Activated T-helper 1 cell treated with anti-CD3 and anti-CD28 coated beads, Interleukin-12 subunit alpha, Interleukin-12 subunit beta, Interleukin-2, Interleukin-4 antibody, amounts not matched to agents 30 ng/mL and 10 ng/mL and 1 ng/mL, durations not matched to agents 14 hours and 24 hours and 36 hours (primary cell): Measurements from ENCODE around the gene TSPAN18. TPM values are rescaled to one million over a fixed set of nuclear protein-coding genes. Genes with fewer than 3 reads are reported as not detected.

Source experiments
- DNase-seq: peaks from one replicate; pipeline ENCODE4 v3.0.0; 2021; ENCODE audit warnings: low spot score
- H3K27ac Mint-ChIP-seq: one replicate; pipeline ENCODE4 v1.8.0; 2021; ENCODE audit warnings: mild to moderate bottlenecking, mixed read lengths
- H3K27me3 Mint-ChIP-seq: one replicate; pipeline ENCODE4 v1.8.0; 2022; ENCODE audit warnings: mild to moderate bottlenecking, moderate library complexity, mixed read lengths; ENCODE audit not compliant: insufficient read depth
- H3K36me3 Mint-ChIP-seq: one replicate; pipeline ENCODE4 v1.8.0; 2021; ENCODE audit warnings: low read depth, mixed read lengths
- H3K4me1 Mint-ChIP-seq: one replicate; pipeline ENCODE4 v1.8.0; 2021; ENCODE audit warnings: low read depth, mixed read lengths
- H3K4me3 Mint-ChIP-seq: one replicate; pipeline ENCODE4 v1.8.0; 2021; ENCODE audit warnings: mild to moderate bottlenecking, moderate library complexity, mixed read lengths
- H3K9me3 Mint-ChIP-seq: one replicate; pipeline ENCODE4 v1.8.0; 2021; ENCODE audit warnings: mixed read lengths
- intact Hi-C: fragments of 100-400 bp; cut with micrococcal nuclease; formaldehyde crosslinking; loops from one replicate; pipeline ENCODE4 v1.15.1; 2024
- total RNA-seq: library from RNA; stranded (reverse); gene quantifications from 2 replicates; pipeline ENCODE4 v1.2.3, GENCODE V29; 2022

Gene TSPAN18
- total RNA-seq, 1 donor from 2014 or later, result 1.7 TPM

- Mint-ChIP-seq H3K4me3 (peak overlapping the region; percentile 62), H3K27me3 (peaks cover 22% of the 10 kb centered on the region), H3K4me1 (peaks cover 8% of the 10 kb centered on the region), H3K9me3 (no peaks in the 10 kb centered on the region), H3K36me3 (no peaks in the 10 kb centered on the region), H3K27ac (no peak overlapping the region)
- intact Hi-C loops, result loop anchor here (1.0 to 10.0 kb wide), 2 partner anchors 153 to 855 kb away; partner anchors contain the start of gene EXT2
- no peak for DNase-seq
Observed at GRCh38 chr11:44950031-44950624, 223.4 kb downstream of the TSPAN18 start.

GRCh38 chr11:44950625-44951476 is 224.1 kb downstream of the TSPAN18 start, which contains the start of gene TP53I11:
Gene TP53I11, minus strand, starts transcription at chr11:44950883. Its CDS starts 12,548 bp downstream, at chr11:44938335.
- Mint-ChIP-seq H3K9me3 (no peaks in the 10 kb centered on the region), H3K27me3 (peaks cover 25% of the 10 kb centered on the region), H3K4me3 (peak within 1 kb of the TSS; percentile 62), H3K27ac (no peak within 1 kb of the TSS), H3K4me1 (peaks cover 14% of the 10 kb centered on the region), H3K36me3 (no peaks in the 10 kb centered on the region)
- intact Hi-C loops, result loop anchor here (1.0 to 10.0 kb wide), 2 partner anchors 152 to 856 kb away; partner anchors contain the start of gene EXT2
- DNase-seq, result peak; percentile 47

GRCh38 chr11:44952082-44952481 is 225.3 kb downstream of the TSPAN18 start:
- Mint-ChIP-seq H3K9me3 (no peaks in the 10 kb centered on the region), H3K27ac (no peak overlapping the region), H3K27me3 (peaks cover 25% of the 10 kb centered on the region), H3K4me3 (no peak overlapping the region), H3K36me3 (no peaks in the 10 kb centered on the region), H3K4me1 (peaks cover 14% of the 10 kb centered on the region)
- DNase-seq, result no peak
- intact Hi-C loops, result loop anchor here (10.0 kb wide), 1 partner anchor 857 kb away; the partner anchor contains the start of gene EXT2

GRCh38 chr11:44952500-44953260 is 225.9 kb downstream of the TSPAN18 start:
- Mint-ChIP-seq H3K27ac (no peak overlapping the region), H3K27me3 (peaks cover 23% of the 10 kb centered on the region), H3K9me3 (no peaks in the 10 kb centered on the region), H3K4me1 (peaks cover 14% of the 10 kb centered on the region), H3K36me3 (no peaks in the 10 kb centered on the region), H3K4me3 (no peak overlapping the region)
- DNase-seq, result no peak
- intact Hi-C loops, result loop anchor here (10.0 kb wide), 1 partner anchor 858 kb away; the partner anchor contains the start of gene EXT2

GRCh38 chr11:44954051-44954906 is 227.5 kb downstream of the TSPAN18 start:
- H3K27me3 Mint-ChIP-seq, result peaks cover 9% of the 10 kb centered on the region
- no peak overlapping the region for H3K4me3 Mint-ChIP-seq
- intact Hi-C loops, result loop anchor here (10.0 kb wide), 1 partner anchor 859 kb away; the partner anchor contains the start of gene EXT2
- DNase-seq, result no peak
- no peaks in the 10 kb centered on the region for H3K9me3 Mint-ChIP-seq
- no peaks in the 10 kb centered on the region for H3K36me3 Mint-ChIP-seq
- peaks cover 14% of the 10 kb centered on the region for H3K4me1 Mint-ChIP-seq
- no peak overlapping the region for H3K27ac Mint-ChIP-seq

- Mint-ChIP-seq H3K36me3 (no peaks in the 10 kb centered on the region), H3K4me1 (peaks cover 14% of the 10 kb centered on the region), H3K27ac (no peak overlapping the region), H3K27me3 (peaks cover 11% of the 10 kb centered on the region), H3K9me3 (no peaks in the 10 kb centered on the region), H3K4me3 (no peak overlapping the region)
- no peak for DNase-seq
- intact Hi-C loops, result loop anchor here (10.0 kb wide), 1 partner anchor 860 kb away; the partner anchor contains the start of gene EXT2
Observed at GRCh38 chr11:44955015-44955738, 228.4 kb downstream of the TSPAN18 start.

GRCh38 chr11:44957040-44957515 is 230.3 kb downstream of the TSPAN18 start:
- intact Hi-C loops, result loop anchor here (10.0 kb wide), 1 partner anchor 862 kb away; the partner anchor contains the start of gene EXT2
- Mint-ChIP-seq H3K4me1 (peaks cover 14% of the 10 kb centered on the region), H3K36me3 (no peaks in the 10 kb centered on the region), H3K4me3 (no peak overlapping the region), H3K9me3 (no peaks in the 10 kb centered on the region), H3K27ac (no peak overlapping the region), H3K27me3 (peaks cover 7% of the 10 kb centered on the region)
- no peak for DNase-seq

GRCh38 chr11:44957776-44958564 is 231.2 kb downstream of the TSPAN18 start:
- Mint-ChIP-seq H3K4me1 (peaks cover 14% of the 10 kb centered on the region), H3K27me3 (peaks cover 7% of the 10 kb centered on the region), H3K9me3 (no peaks in the 10 kb centered on the region), H3K27ac (no peak overlapping the region), H3K36me3 (no peaks in the 10 kb centered on the region), H3K4me3 (no peak overlapping the region)
- intact Hi-C loops, result loop anchor here (10.0 kb wide), 1 partner anchor 863 kb away; the partner anchor contains the start of gene EXT2
- no peak for DNase-seq

- intact Hi-C loops, result loop anchor here (10.0 kb wide), 1 partner anchor 864 kb away; the partner anchor contains the start of gene EXT2
- H3K27ac Mint-ChIP-seq, result no peak overlapping the region
- no peak overlapping the region for H3K4me3 Mint-ChIP-seq
- H3K27me3 Mint-ChIP-seq, result peaks cover 7% of the 10 kb centered on the region
- DNase-seq, result no peak
- no peaks in the 10 kb centered on the region for H3K9me3 Mint-ChIP-seq
- H3K4me1 Mint-ChIP-seq, result peaks cover 14% of the 10 kb centered on the region
- no peaks in the 10 kb centered on the region for H3K36me3 Mint-ChIP-seq
Observed at GRCh38 chr11:44959064-44959463, 232.3 kb downstream of the TSPAN18 start.

GRCh38 chr11:44960200-44960845 is 233.6 kb downstream of the TSPAN18 start:
- DNase-seq, result no peak
- intact Hi-C loops, result no loop called here
- Mint-ChIP-seq H3K9me3 (no peaks in the 10 kb centered on the region), H3K4me1 (peaks cover 4% of the 10 kb centered on the region), H3K27ac (no peak overlapping the region), H3K4me3 (no peak overlapping the region), H3K27me3 (peaks cover 6% of the 10 kb centered on the region), H3K36me3 (no peaks in the 10 kb centered on the region)
